ENCODE results near the gene ELOVL6. TPM values are rescaled to one million over a fixed set of nuclear protein-coding genes. Genes with fewer than 3 reads are reported as not detected.
"Not testable (repeated sequence)": the region's sequence is repeated elsewhere in the genome, so short reads cannot be mapped to it uniquely, and the experiment has no call there.

Gene ELOVL6
- total RNA-seq, 2 experiments from 2014 or later, result 17.4 to 18.7 TPM

DNA sequence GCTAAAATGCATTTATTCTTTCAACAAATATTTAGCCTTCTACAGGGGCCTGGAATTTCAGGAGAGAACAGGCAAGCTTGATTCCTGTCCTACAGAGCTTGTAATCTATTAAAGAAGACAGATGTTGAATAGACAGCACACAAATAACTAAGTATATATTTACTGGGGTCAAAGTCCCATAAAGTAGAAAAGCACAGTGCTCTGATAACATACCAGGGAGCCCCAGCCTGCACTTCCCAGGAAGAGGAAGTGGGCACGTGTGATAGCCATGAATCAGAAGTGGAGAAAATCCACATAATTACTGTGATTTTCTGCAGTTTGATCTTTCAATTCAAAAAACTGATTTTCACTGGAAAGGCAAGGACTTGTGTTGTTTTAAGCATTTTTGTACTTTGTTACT, 156.7 kb downstream of the ELOVL6 start:
- H3K4me3 Mint-ChIP-seq, result no peak overlapping the region
- H3K4me1 Mint-ChIP-seq (ENCODE audit: low read depth), result peaks cover 6% of the 10 kb centered on the region
- no peaks in the 10 kb centered on the region for H3K9me3 Mint-ChIP-seq (ENCODE audit: insufficient read depth)
- no peak for DNase-seq
- no peak for ATAC-seq
- CTCF ChIA-PET, result no interaction called here
- no peak overlapping the region for H3K27ac Mint-ChIP-seq
- POLR2A ChIA-PET, result no interaction called here
- H3K27me3 Mint-ChIP-seq (ENCODE audit: low read depth), result peaks cover 19% of the 10 kb centered on the region
- H3K36me3 Mint-ChIP-seq (ENCODE audit: low read depth), result no peaks in the 10 kb centered on the region

DNA sequence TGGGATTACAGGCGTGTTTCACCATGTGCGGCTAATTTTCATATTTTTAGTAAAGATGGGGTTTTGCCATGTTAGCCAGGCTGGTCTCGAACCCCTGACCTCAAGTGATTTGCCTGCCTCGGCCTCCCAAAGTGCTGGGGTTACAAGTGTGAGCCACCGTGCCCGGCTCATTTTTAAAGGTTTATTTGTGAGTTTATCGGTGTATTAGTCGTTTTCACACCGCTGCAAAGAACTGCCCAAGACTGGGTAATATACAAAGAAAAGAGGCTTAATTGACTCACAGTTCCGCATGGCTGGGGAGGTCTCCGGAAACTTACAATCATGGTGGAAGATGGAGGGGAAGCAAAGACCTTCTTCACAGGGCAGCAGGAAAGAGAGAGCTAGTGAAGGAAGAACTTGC, 159.3 kb downstream of the ELOVL6 start:
- H3K9me3 Mint-ChIP-seq (ENCODE audit: insufficient read depth); POLR2A ChIA-PET; H3K36me3 Mint-ChIP-seq (ENCODE audit: low read depth); ATAC-seq; H3K27ac Mint-ChIP-seq; H3K4me3 Mint-ChIP-seq; DNase-seq: not testable (repeated sequence)
- Mint-ChIP-seq H3K27me3 (ENCODE audit: low read depth) (peaks cover 30% of the 10 kb centered on the region), H3K4me1 (ENCODE audit: low read depth) (peaks cover 11% of the 10 kb centered on the region)
- CTCF ChIA-PET, result interaction anchor here (1.3 to 1.4 kb wide), 3 partner anchors 10 to 30 kb away, joined by 3 to 13 read pairs (median 4); no protein-coding TSS in a partner anchor

DNA sequence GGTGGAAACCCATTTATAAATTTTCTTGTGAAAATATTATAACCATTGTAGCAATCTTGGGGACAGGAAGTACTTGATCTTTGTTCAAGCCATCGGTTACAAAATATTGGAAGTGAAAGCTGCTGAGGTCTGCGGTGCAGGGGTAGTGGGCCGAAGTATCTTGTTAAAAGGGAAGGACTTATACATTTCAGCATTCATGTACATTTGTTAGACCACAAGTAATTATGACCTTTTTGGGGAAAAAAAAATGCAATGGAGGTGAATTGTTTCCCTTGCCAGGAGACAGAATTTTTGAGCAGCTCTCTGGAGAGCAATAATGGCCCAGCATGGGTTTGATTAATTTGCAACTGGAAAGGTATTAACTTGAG, 164.4 kb downstream of the ELOVL6 start:
- Mint-ChIP-seq H3K27me3 (ENCODE audit: low read depth) (peaks cover 26% of the 10 kb centered on the region), H3K4me1 (ENCODE audit: low read depth) (peaks cover 18% of the 10 kb centered on the region), H3K4me3 (peak overlapping the region; percentile 33), H3K36me3 (ENCODE audit: low read depth) (peaks cover 2% of the 10 kb centered on the region), H3K27ac (no peak overlapping the region), H3K9me3 (ENCODE audit: insufficient read depth) (no peaks in the 10 kb centered on the region)
- CTCF ChIA-PET, result interaction anchor here (0.8 to 2.0 kb wide), 4 partner anchors 16 to 170 kb away, joined by 3 to 19 read pairs (median 4); no protein-coding TSS in a partner anchor
- DNase-seq (peak; percentile 44), ATAC-seq (peak; percentile 60)
- POLR2A ChIA-PET, result interaction anchor here (0.6 kb wide), 1 partner anchor 454 kb away, joined by 3 read pairs; no protein-coding TSS in a partner anchor

DNA sequence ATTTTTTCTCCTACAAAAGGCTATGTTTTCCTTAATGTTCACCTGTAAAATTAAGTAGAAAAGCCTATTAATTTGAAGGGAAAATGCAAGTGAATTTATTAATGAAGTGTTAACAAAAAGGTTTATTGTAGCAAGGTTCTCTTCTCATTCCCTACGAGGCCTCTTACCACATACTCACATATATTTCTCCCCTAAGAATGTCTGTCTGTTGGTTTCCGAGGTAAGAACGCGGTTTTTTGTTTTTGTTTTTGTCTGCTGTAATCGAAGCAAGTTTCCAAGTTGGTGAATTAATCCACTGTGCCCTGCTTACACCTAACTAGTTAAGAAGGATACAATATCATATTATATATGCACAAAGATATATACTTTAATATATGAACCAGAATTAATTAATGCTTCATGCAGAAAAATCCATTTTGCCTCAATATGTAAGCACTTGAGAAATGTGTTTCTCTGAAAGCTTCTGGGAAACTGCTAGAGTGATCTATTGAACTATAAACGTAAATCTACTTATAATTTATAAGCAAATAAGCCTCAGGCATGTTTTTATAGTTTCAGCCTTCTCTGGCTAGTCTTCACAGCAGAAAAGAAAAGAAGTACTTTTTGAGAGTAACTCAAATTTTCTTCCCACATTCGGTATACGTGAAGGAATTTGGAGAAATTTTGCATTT, 164.9 kb downstream of the ELOVL6 start:
- CTCF ChIA-PET, result interaction anchor here (1.2 to 2.0 kb wide), 3 partner anchors 16 to 34 kb away, joined by 3 to 19 read pairs (median 5); no protein-coding TSS in a partner anchor
- Mint-ChIP-seq H3K36me3 (ENCODE audit: low read depth) (peaks cover 2% of the 10 kb centered on the region), H3K4me1 (ENCODE audit: low read depth) (peaks cover 18% of the 10 kb centered on the region), H3K27me3 (ENCODE audit: low read depth) (peaks cover 27% of the 10 kb centered on the region), H3K4me3 (peak overlapping the region; percentile 33), H3K27ac (no peak overlapping the region), H3K9me3 (ENCODE audit: insufficient read depth) (no peaks in the 10 kb centered on the region)
- DNase-seq, result no peak
- POLR2A ChIA-PET, result no interaction called here
- ATAC-seq, result no peak

- ATAC-seq (no peak), DNase-seq (no peak)
- H3K36me3 Mint-ChIP-seq (ENCODE audit: low read depth), result peaks cover 2% of the 10 kb centered on the region
- H3K9me3 Mint-ChIP-seq (ENCODE audit: insufficient read depth), result no peaks in the 10 kb centered on the region
- H3K4me3 Mint-ChIP-seq, result no peak overlapping the region
- no peak overlapping the region for H3K27ac Mint-ChIP-seq
- peaks cover 27% of the 10 kb centered on the region for H3K27me3 Mint-ChIP-seq (ENCODE audit: low read depth)
- peaks cover 18% of the 10 kb centered on the region for H3K4me1 Mint-ChIP-seq (ENCODE audit: low read depth)
- ChIA-PET CTCF (interaction anchor here (1.2 to 1.7 kb wide), 3 partner anchors 27 to 484 kb away, joined by 3 read pairs; no protein-coding TSS in a partner anchor), POLR2A (no interaction called here)
Observed at GRCh38 chr4:110032603-110033002, 165.8 kb downstream of the ELOVL6 start.

DNA sequence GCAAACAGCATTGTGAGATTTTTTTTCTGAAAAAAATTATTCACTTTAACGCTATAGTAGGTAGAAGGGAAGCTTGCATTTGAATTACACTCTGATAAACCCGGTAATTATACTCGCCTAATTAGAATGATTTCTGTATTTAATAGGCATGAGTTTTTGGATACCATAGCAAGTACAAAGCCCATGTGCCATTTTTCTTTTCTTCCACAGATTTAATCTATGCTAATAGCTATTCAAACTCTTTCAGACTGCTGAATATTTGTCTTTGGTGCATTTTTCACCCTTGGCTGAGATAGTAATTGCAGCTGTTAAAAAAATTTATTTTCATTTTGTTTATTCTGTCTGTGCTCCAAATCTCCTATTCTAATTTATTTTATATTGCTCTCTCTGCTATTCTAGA, 172.7 kb downstream of the ELOVL6 start:
- Mint-ChIP-seq H3K27me3 (ENCODE audit: low read depth) (peaks cover 14% of the 10 kb centered on the region), H3K27ac (no peak overlapping the region), H3K4me3 (no peak overlapping the region), H3K36me3 (ENCODE audit: low read depth) (no peaks in the 10 kb centered on the region), H3K4me1 (ENCODE audit: low read depth) (no peaks in the 10 kb centered on the region), H3K9me3 (ENCODE audit: insufficient read depth) (no peaks in the 10 kb centered on the region)
- no peak for DNase-seq
- ATAC-seq, result no peak
- ChIA-PET CTCF (interaction anchor here (0.9 to 1.2 kb wide), 2 partner anchors 15 to 25 kb away, joined by 3 to 4 read pairs; no protein-coding TSS in a partner anchor), POLR2A (no interaction called here)

- Mint-ChIP-seq H3K27me3 (ENCODE audit: low read depth) (peaks cover 14% of the 10 kb centered on the region), H3K27ac (no peak overlapping the region), H3K4me1 (ENCODE audit: low read depth) (no peaks in the 10 kb centered on the region), H3K4me3 (no peak overlapping the region), H3K9me3 (ENCODE audit: insufficient read depth) (no peaks in the 10 kb centered on the region), H3K36me3 (ENCODE audit: low read depth) (no peaks in the 10 kb centered on the region)
- no peak for DNase-seq
- no peak for ATAC-seq
- CTCF ChIA-PET, result no interaction called here
- POLR2A ChIA-PET, result no interaction called here
Observed at GRCh38 chr4:110025056-110025455, 173.4 kb downstream of the ELOVL6 start.

- no peak for DNase-seq
- ATAC-seq, result no peak
- H3K27ac Mint-ChIP-seq, result no peak overlapping the region
- no peak overlapping the region for H3K4me3 Mint-ChIP-seq
- no peaks in the 10 kb centered on the region for H3K4me1 Mint-ChIP-seq (ENCODE audit: low read depth)
- CTCF ChIA-PET, result interaction anchor here (1.2 to 1.7 kb wide), 3 partner anchors 14 to 27 kb away, joined by 4 to 6 read pairs (median 5); no protein-coding TSS in a partner anchor
- no peaks in the 10 kb centered on the region for H3K36me3 Mint-ChIP-seq (ENCODE audit: low read depth)
- H3K9me3 Mint-ChIP-seq (ENCODE audit: insufficient read depth), result no peaks in the 10 kb centered on the region
- POLR2A ChIA-PET, result no interaction called here
- H3K27me3 Mint-ChIP-seq (ENCODE audit: low read depth), result peaks cover 12% of the 10 kb centered on the region
Observed at GRCh38 chr4:110022457-110022856, 176.0 kb downstream of the ELOVL6 start.

DNA sequence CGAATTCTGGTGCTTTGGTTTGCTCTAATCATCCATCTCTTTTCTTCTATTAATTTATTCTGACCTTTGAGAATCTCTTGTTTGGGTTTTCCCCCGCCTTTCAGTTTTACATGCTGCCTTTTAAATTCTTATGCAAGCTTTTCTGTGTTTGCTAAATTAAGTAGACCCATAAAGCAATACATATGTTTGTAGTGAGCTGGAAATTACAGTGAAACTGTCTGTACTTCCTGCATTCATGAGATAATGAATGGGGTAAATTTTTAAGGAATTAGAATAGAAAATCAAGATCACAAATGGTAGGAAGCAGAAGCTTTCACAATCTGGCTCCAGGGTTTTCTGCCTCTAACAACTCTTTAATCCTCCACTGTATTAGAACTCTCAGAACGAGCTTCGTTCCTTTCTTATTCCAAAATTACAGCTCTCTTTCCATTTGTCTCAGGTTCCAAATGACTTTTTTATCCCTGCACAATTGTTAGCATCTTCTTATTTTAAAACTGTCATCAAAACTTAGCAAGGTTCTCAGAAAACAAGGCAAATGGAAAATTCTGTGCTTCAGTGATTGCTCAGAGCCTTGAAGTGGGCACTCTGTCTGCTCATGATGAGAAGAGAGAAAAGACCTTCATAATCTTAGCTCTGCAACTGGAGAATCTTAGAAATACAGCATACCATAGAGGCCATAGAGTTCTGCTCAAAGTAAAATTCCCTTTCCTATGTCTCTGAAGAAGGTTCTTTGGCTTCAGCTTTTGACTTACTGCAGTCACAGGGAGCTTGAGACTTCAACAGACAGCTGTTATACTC, 177.6 kb downstream of the ELOVL6 start:
- ATAC-seq, result no peak
- H3K9me3 Mint-ChIP-seq (ENCODE audit: insufficient read depth), result peaks cover 7% of the 10 kb centered on the region
- no peak overlapping the region for H3K27ac Mint-ChIP-seq
- H3K27me3 Mint-ChIP-seq (ENCODE audit: low read depth), result peaks cover 7% of the 10 kb centered on the region
- no peaks in the 10 kb centered on the region for H3K36me3 Mint-ChIP-seq (ENCODE audit: low read depth)
- H3K4me1 Mint-ChIP-seq (ENCODE audit: low read depth), result no peaks in the 10 kb centered on the region
- H3K4me3 Mint-ChIP-seq, result no peak overlapping the region
- POLR2A ChIA-PET, result no interaction called here
- CTCF ChIA-PET, result interaction anchor here (1.0 to 1.8 kb wide), 5 partner anchors 15 to 495 kb away, joined by 3 to 9 read pairs (median 4); no protein-coding TSS in a partner anchor
- no peak for DNase-seq

DNA sequence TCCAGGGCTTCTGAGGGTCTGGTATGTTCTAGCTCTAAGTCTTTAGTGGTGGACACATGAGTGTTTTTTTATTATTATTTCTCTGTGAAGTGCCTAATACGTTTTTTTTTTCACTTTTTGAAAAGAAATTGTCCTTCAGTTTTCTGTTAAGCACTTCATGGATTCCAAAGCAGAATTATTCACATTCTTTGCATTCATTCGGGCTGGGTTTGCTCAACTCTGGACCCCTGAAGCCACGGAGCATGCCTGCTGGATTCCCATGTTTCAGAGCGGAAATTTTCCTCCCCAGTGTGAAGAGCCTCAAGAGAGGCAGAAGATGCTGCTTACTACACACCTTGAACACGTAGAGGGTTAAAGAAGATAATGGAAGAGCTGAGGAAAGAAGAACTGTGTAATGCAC, 178.3 kb downstream of the ELOVL6 start:
- Mint-ChIP-seq H3K9me3 (ENCODE audit: insufficient read depth) (peaks cover 7% of the 10 kb centered on the region), H3K27me3 (ENCODE audit: low read depth) (peaks cover 7% of the 10 kb centered on the region), H3K36me3 (ENCODE audit: low read depth) (no peaks in the 10 kb centered on the region), H3K27ac (no peak overlapping the region), H3K4me1 (ENCODE audit: low read depth) (no peaks in the 10 kb centered on the region), H3K4me3 (no peak overlapping the region)
- CTCF ChIA-PET, result interaction anchor here (0.7 to 1.8 kb wide), 4 partner anchors 14 to 491 kb away, joined by 3 to 9 read pairs (median 4); no protein-coding TSS in a partner anchor
- no peak for ATAC-seq
- DNase-seq, result no peak
- POLR2A ChIA-PET, result no interaction called here

DNA sequence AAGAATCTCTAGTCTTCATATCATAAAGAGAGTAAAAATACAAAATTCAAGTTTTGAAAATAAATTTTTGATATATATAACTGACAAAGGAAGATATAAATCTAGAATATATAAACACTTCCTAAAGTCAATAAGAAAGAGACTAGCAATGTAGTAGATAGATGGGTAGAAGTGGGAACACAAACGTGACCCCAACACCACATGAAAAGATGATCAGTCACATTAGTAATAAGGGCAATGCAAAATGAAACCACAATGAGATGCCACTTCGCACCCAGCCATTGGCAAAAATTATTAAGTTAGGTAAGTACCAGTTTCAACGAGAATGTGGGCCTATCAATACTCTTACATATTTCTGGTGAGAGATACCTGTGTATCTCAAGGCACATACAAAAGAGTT, 179.3 kb downstream of the ELOVL6 start:
- no peak for ATAC-seq
- ChIA-PET CTCF (interaction anchor here (0.7 kb wide), 1 partner anchor 30 kb away, joined by 4 read pairs; no protein-coding TSS in a partner anchor), POLR2A (no interaction called here)
- Mint-ChIP-seq H3K9me3 (ENCODE audit: insufficient read depth) (peaks cover 7% of the 10 kb centered on the region), H3K4me3 (no peak overlapping the region), H3K36me3 (ENCODE audit: low read depth) (no peaks in the 10 kb centered on the region), H3K27ac (no peak overlapping the region), H3K27me3 (ENCODE audit: low read depth) (peaks cover 2% of the 10 kb centered on the region), H3K4me1 (ENCODE audit: low read depth) (no peaks in the 10 kb centered on the region)
- no peak for DNase-seq

- H3K27me3 Mint-ChIP-seq (ENCODE audit: low read depth), result no peaks in the 10 kb centered on the region
- peaks cover 6% of the 10 kb centered on the region for H3K4me1 Mint-ChIP-seq (ENCODE audit: low read depth)
- H3K27ac Mint-ChIP-seq, result no peak overlapping the region
- CTCF ChIA-PET, result no interaction called here
- POLR2A ChIA-PET, result no interaction called here
- DNase-seq (no peak), ATAC-seq (no peak)
- H3K4me3 Mint-ChIP-seq, result no peak overlapping the region
- peaks cover 7% of the 10 kb centered on the region for H3K9me3 Mint-ChIP-seq (ENCODE audit: insufficient read depth)
- H3K36me3 Mint-ChIP-seq (ENCODE audit: low read depth), result no peaks in the 10 kb centered on the region
Observed at GRCh38 chr4:110014233-110014632, 184.2 kb downstream of the ELOVL6 start.
